Left cardiac atrium (tissue), 4 donors: ENCODE data around the gene RPAIN. TPM values are rescaled to one million over a fixed set of nuclear protein-coding genes. Genes with fewer than 3 reads are reported as not detected.
"Not testable (repeated sequence)": the region's sequence is repeated elsewhere in the genome, so short reads cannot be mapped to it uniquely, and the experiment has no call there.

Experiments used
- ATAC-seq, 2 donors: fragments of 200-7000 bp; cut with Tn5 transposase; one replicate each; pipeline ENCODE4 v1.9.1; 2020; ENCODE audit warnings: mild to moderate bottlenecking in 2 of 2, moderate library complexity in 2 of 2
- DNase-seq: peaks from one replicate; pipeline ENCODE4 v3.0.0-alpha.2; 2020
- intact Hi-C, 2 donors: fragments of 100-400 bp; cut with DNase I; formaldehyde crosslinking; loops; one replicate each; pipeline versions ENCODE4 v1.14.1 to v1.15.1; 2022 to 2023
- total RNA-seq, 2 donors: library from RNA; stranded (reverse); fragmentation: NEBNext Ultra II Directional; extraction: Animal tissue kit (Norgen Biotek cat#: 25700); gene quantifications; one replicate each; pipeline ENCODE4 v1.2.1, GENCODE V29; 2021
- donor health status: DM: no; HTN: yes; CAD: no.
- donor health status: DM: no; HTN: yes; CAD: no; lungs with severe emphysema.
- donor health status: DM: yes; HTN: yes; CAD: no.
- donor health status: Dilated cardiomyopathy.

Gene RPAIN
- total RNA-seq, 2 donors from 2014 or later, result 26.3 to 29.6 TPM

DNA sequence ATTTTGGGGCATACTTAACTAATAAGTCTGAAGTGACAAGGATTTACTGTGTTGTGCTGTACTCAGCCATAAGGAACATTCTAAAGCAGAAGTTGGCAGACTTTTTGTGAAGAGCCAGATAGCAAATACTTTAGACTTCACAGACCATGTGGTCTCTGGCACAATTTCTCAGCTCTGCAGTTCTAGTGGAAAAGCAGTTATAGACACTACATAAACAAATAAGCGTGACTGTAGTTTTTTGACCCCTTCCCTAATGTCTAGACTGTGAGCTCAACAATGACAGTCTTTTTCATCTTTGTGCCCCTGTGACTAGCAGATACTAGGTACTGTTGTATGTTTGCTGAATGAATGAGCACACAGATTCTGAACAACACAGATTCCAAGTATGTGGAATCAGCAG is 4.9 kb downstream of the RPAIN start:
- intact Hi-C loops, result no loop called here
- no peak for ATAC-seq

GRCh38 chr17:5425826-5426225 is 5.8 kb downstream of the RPAIN start:
- no peak for ATAC-seq
- intact Hi-C loops, result no loop called here

More for the DNA sequence above, 4.9 kb downstream of the RPAIN start:
- no peak for DNase-seq

DNA sequence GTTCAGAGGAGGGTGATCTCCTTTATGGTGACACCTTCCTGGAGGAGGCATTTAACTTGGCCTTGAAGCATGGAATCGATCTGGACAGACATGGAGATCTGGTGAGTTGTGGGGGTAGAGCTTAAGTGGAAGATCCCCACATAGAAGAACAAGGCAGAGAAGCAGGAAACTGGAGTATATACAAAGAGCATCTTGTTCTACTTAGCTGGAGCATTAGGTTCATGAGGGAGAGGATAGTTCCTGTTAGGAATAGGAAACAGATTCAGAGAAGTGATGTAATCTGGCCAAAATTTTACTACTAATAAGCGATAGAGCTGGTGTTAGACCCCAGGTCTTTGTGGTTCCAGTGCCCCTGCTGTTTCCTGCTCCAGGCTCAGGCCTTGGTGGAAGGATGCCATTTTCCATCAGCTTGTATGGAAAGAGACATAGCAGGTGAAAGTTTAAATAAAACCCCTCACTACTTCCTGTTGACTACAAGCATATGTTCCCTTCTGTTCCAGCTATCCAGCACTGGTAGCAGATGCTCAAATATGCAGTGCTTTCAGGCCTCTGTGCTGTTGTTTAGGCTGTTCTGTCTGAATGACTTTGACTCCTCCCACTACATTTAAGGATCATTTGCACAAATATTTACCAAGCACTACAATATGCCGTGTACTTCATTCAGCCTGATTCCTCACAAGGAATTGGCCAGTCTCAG is 9.4 kb downstream of the RPAIN start:
- intact Hi-C loops, result no loop called here
- no peak for ATAC-seq
- no peak for DNase-seq

More at GRCh38 chr17:5425826-5426225, 5.8 kb downstream of the RPAIN start:
- DNase-seq, result no peak

DNA sequence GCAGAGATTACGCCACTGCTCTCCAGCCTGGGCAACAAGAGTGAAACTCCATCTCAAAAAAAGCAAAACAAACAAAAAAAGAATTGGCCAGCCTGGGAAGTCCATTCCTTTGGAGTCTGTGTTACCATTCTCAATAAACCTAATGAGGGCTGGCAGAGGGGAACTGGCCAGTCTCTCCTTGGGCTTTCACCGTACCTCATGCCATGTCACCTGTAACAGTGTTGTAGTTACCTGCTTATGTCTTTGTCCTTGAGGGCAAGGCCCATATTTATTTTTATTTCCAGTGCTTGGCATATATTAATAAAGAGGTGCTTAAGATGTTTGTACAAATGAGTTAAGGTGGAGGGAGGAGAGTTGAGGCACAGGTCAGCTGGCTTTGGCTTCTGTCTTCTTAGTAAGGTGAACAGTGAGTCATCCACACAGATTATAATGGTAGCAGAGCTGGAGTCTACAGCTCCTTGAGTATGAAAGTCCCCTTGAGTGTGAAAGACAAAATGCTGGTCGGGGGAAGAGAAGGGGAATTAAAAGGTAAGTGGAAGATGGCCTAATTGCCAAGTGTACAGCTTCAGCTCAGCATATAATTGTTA is 10.5 kb downstream of the RPAIN start:
- DNase-seq (no peak), ATAC-seq (no peak)
- intact Hi-C loops, result no loop called here

DNA sequence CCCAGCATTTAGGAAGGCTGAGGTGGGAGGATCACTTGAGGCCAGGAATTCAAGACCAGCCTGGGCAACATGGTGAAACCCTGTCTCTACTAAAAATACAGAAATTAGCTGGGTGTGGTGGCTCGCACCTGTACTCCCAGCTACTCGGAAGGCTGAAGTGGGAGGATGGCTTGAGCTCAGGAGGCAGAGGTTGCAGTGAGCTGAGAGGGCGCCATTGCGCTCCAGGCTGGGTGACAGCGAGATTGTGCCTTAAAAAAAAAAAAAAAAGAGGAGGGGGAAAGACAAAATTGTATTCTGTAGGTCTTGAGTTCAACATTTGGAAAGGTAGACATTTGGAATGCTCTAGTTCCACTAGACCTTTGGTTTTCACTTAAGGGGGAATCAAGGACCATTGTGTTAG is 11.3 kb downstream of the RPAIN start:
- DNase-seq, intact Hi-C loops, ATAC-seq: not testable (repeated sequence)

DNA sequence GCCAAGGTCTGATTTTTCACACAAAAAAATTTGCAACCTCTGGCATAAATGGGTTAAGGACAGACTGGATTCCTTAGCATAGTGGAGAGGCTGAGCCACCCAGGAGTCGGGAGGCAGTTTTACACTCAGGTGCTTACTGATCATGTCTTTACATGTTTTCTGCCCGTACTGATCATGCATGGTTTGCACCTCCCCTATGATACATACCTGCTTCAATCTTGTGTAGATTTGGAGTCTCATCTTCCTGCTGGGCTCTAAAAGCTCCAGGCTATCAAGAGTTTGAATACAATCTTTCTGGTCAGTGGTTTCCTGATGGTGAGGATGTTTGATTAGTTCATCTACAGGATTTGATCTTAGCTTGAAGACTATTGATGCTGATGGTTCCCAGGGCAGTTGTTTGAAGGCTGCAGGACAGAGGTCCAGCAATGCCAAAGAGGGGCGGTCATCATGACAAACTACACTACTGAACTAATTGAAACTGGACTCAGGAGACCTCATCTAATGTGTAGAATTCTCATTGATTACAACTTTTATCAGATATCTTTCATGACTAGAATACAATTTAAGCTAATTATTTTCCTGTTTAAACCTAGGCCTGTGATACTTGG is 12.1 kb downstream of the RPAIN start:
- intact Hi-C loops, result no loop called here
- DNase-seq, result no peak
- ATAC-seq, result no peak

DNA sequence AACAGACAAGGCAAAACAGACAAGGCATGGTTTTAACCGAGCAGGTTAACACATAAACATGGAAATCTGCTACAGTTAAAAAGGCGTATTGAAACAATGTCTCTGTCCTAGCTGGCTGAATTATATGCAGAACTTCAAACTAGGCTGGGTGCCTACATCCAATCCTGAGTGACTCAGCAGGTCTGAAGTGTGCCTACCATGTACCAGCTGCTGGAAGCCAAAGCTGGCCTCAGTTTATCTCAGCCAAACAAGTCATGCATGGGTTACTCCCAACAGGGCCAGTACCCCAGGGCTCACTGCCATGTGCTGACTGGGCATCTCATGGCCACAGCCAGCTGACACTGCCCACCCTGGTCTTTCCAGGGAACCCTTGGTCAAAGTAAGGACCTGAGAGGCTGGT is 15.0 kb downstream of the RPAIN start:
- ATAC-seq (no peak), DNase-seq (no peak)
- intact Hi-C loops, result no loop called here

DNA sequence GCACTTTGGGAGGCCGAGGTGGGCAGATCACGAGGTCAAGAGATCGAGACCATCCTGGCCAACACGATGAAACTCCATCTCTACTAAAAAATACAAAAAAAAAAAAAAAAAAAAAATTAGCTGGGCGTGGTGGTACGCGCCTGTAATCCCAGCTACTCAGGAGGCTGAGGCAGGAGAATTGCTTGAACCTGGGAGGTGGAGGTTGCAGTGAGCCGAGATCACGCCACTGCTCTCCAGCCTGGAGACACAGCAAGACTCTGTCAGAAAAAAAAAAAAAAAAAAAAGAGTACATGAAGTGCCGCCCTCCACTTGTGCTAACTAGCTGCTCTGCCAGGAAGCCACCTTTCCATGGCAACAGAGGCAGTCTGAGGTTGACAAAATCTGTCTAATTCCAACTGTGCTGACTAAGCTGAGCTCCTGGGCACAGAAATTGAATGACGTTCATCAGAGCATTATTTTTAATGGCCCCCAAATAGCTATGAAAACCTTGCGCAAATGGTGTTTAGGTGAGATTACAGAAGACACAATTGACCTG is 15.9 kb downstream of the RPAIN start:
- ATAC-seq, intact Hi-C loops, DNase-seq: not testable (repeated sequence)

DNA sequence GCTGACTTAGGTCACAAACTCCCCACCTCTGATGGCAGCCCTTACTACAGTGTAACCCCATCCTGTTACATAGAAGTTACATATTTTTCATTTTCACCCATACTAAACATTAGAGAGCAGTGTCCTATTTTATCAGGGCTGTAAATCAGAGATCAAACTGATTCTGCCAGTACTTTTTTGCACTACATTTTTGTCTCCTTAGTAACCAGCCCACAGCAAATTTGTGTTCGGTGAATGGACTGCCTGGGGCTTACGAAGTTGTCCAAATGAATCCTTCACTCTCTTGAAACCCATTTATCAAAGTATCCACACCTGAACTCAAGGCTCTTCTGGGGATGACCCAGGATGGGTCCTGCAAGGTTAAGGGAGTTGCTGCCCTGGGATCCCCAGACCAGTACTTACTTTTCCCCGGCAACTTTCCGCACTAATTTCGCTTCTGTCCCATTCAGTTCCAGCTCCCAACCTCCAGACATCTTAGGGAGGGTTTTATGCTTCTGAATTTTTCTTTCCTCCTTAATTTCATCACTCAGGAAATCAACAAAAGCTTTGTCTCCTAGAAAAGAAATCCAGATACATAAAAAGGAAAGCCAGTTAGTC is 17.8 kb downstream of the RPAIN start:
- DNase-seq (no peak), ATAC-seq (no peak)
- intact Hi-C loops, result no loop called here

DNA sequence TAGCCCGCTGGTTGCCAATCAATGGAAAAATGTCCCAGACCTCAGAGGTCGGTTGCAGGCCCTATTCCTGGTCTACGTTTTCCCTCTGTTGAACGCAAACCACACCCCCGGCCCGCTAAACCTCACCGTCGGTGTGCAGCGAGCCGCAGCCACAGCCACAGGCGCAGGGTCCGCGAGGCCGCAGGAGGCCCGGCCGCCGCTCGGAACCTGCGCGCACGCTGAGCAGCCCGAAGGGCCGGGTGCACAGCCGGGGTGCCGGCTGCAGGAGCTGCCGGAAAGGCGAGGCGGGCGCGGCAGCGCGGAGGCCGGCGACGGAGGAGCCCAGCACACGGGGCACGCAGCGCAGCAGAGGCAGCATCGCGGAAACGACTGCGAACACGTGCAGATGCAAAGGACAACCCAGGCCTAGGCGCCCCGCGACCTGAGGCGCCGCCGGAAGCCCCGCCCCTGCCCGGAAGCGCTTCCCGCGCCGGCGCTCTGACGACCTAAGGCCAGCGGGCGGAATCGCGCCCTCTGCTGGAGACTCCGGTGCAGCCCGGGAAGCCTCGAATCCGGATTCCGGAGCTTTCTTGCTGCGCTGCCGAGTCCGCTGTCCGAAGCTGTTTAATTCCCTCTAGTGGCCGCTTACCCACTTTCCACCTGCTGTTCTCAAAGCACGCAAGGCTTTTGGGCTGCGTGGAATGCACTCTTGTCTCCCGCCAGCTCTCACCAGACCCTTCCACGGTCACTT is 18.9 kb downstream of the RPAIN start, which contains the start of gene C1QBP:
Gene C1QBP, minus strand, starts transcription at position 440 of the 730 bp plus-strand sequence. Its CDS starts 82 bp downstream, at position 358.
- DNase-seq, result peak; percentile 91
- ATAC-seq, result peak; percentile 94 to 97
- intact Hi-C loops, result no loop called here

- no peak for ATAC-seq
- intact Hi-C loops, result no loop called here
- DNase-seq, result no peak
Observed at GRCh38 chr17:5439446-5439764, 19.4 kb downstream of the RPAIN start.

GRCh38 chr17:5443728-5444127 is 23.7 kb downstream of the RPAIN start:
- no peak for ATAC-seq
- intact Hi-C loops, result no loop called here
- no peak for DNase-seq

DNA sequence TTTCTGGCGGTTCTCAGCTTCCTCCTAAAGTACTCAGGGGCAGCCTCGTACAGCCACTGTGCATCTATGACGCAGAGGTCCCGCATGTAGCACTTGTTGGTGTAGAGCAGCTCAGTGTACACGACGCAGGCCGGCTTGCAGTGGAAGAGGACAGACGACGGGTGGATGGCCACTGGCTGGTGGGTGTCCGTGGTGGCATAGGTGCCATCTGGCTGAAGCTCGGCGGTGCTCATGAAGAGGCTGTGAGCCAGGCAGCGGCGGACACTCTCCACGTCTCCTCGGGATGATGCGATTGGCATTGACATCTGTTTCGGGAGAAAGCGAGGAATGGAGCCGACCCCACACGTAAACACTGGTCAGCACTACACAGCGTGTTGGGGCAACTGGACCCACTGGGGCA is 24.2 kb downstream of the RPAIN start:
- DNase-seq, result no peak
- intact Hi-C loops, result no loop called here

GRCh38 chr17:5446786-5447185 is 26.8 kb downstream of the RPAIN start:
- intact Hi-C loops, result no loop called here
- ATAC-seq, result no peak
- DNase-seq, result no peak

More for the DNA sequence above, 24.2 kb downstream of the RPAIN start:
- ATAC-seq, result no peak

DNA sequence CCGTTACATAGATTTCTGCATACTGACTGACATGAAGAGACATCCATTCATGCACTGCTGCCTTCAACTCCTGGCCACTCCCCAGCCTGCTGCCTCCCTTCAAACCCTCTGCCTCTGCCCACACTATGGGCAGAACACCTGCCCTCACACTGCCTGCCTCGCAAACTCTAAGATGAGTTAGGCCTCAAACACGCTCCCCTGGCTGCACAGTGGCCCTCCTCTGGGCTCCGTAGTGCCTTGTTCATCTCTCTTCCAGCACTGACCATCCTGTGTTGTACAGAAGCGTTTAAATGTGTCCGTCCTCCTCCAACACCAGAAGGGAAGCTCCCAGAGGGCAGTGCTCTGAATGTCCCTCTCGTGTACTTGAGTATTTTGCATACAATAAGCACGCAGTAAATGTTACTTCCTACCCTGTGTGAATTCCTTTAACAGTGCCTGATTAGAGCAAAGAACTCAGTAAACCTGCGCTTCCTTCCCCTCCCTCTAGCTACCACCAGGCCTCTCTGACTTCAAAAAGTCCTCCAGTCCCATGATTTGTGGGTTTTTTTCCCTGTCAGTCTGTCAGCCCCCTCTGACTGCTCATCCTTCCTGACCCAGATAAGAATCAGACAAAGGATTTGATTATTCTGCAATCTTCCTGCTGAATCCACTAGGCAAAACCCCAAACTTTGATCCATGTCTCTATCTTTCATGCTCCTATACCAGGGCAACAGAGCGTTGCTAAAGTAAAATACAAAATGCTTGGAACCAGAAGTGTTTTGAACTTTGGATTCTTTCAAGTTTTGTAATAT is 44.9 kb downstream of the RPAIN start:
- ATAC-seq (no peak), DNase-seq (no peak)
- intact Hi-C loops, result no loop called here

GRCh38 chr17:5466295-5466694 is 46.3 kb downstream of the RPAIN start:
- intact Hi-C loops, result no loop called here
- DNase-seq (no peak), ATAC-seq (no peak)

DNA sequence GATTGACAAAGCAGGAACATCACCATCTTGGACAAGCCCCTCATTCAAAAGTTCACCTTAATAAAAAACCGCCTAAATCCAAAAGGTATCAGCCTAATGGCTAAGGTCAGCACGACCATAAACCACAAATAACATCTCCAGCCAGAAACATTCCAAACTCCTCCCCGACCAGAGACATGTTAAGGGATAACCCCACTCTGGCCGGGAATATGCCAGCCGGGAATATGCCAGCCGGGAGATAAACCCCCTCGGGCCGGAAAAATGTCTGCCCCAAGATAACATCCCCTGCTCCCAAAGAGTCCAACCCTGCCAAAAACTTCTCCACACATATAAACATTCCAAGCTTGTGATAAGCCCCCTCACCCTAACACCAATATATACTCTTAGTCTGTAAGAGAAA is 47.4 kb downstream of the RPAIN start:
- ATAC-seq (no peak), DNase-seq (no peak)
- intact Hi-C loops, result no loop called here

GRCh38 chr17:5468075-5468473 is 48.1 kb downstream of the RPAIN start:
- DNase-seq, result no peak
- intact Hi-C loops, result no loop called here
- ATAC-seq, result peak; percentile 11 to 40

DNA sequence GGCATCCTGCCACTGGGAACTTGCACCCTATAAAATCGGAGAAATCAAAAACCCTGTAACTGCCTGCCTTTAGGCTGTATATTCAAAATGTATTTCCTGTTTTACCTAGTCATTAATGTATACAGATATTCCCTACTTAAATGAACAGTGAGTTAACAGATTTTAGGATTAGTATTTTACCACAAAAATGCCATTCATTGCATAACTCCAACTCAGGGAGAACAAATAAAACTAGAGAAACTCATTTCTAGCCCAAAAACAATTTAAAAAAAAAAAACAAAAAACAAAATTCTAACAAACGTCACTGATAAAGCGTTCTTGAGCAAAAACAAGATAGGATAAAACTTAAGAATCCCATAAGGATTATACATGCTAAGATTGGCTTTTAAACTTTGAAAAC is 52.5 kb downstream of the RPAIN start:
- ATAC-seq (no peak), DNase-seq (no peak)
- intact Hi-C loops, result no loop called here
